ENCODE measurements around the gene SNX33.

The SNX33 gene

GRCh38 chr15:75640483-75641178 is 7.1 kb upstream of the SNX33 start:
- peaks cover 37% of the 10 kb centered on the region for H3K79me2 ChIP-seq (ENCODE audit: insufficient read depth, low read length)
- no peaks in the 10 kb centered on the region for H3K36me3 ChIP-seq (ENCODE audit: low read length)
- peaks cover 3% of the 10 kb centered on the region; the same call in 1 of the 2 replicates for H4K20me1 ChIP-seq (ENCODE audit: low read depth, low read length)
- peak overlapping the region; percentile 75 for H3K27ac ChIP-seq (ENCODE audit: low read depth, low read length)
- no peaks in the 10 kb centered on the region for H3K27me3 ChIP-seq (ENCODE audit: low read length)
- peak overlapping the region; percentile 85 for H2AFZ ChIP-seq (ENCODE audit: low read depth, low read length, severe bottlenecking)
- peak overlapping the region; percentile 99 for H3K4me2 ChIP-seq (ENCODE audit: low read depth, low read length, poor library complexity, severe bottlenecking)
- TF ChIP-seq EZH2phosphoT487 (conservative IDR thresholded peaks at IDR 0.05; ENCODE audit: low read length), result no peak
- peak; percentile 53 for TF ChIP-seq CTCF (IDR thresholded peaks at IDR 0.05; ENCODE audit: insufficient read depth, low read length, poor library complexity, severe bottlenecking)
- peak overlapping the region; percentile 75 for H3K4me3 ChIP-seq (ENCODE audit: insufficient read depth, low read length, poor library complexity, severe bottlenecking)
- H3K9ac ChIP-seq (ENCODE audit: low read length), result peak overlapping the region; percentile 84
- no peaks in the 10 kb centered on the region for H3K9me2 ChIP-seq (replicated peaks; ENCODE audit: insufficient read depth, low read length)
- peaks cover 10% of the 10 kb centered on the region for H3F3A ChIP-seq (ENCODE audit: insufficient read depth)
- no peaks in the 10 kb centered on the region for H3K9me3 ChIP-seq (ENCODE audit: insufficient read depth, low read length)

- Histone ChIP-seq H3K4me3 (ENCODE audit: insufficient read depth, low read length, poor library complexity, severe bottlenecking) (peak overlapping the region; percentile 75), H3K27me3 (ENCODE audit: low read length) (no peaks in the 10 kb centered on the region), H2AFZ (ENCODE audit: low read depth, low read length, severe bottlenecking) (no peak overlapping the region), H3K36me3 (ENCODE audit: low read length) (no peaks in the 10 kb centered on the region), H3K9me3 (ENCODE audit: insufficient read depth, low read length) (no peaks in the 10 kb centered on the region), H3K79me2 (ENCODE audit: insufficient read depth, low read length) (peaks cover 34% of the 10 kb centered on the region), H3K27ac (ENCODE audit: low read depth, low read length) (peak overlapping the region; percentile 75; the same call in 1 of the 2 replicates), H3K4me2 (ENCODE audit: low read depth, low read length, poor library complexity, severe bottlenecking) (peak overlapping the region; percentile 99), H3K9ac (ENCODE audit: low read length) (peak overlapping the region; percentile 84), H3F3A (ENCODE audit: insufficient read depth) (peaks cover 8% of the 10 kb centered on the region), H4K20me1 (ENCODE audit: low read depth, low read length) (peaks cover 3% of the 10 kb centered on the region; the same call in 1 of the 2 replicates), H3K9me2 (replicated peaks; ENCODE audit: insufficient read depth, low read length) (no peaks in the 10 kb centered on the region)
- TF ChIP-seq EZH2phosphoT487 (conservative IDR thresholded peaks at IDR 0.05; ENCODE audit: low read length) (no peak), CTCF (IDR thresholded peaks at IDR 0.05; ENCODE audit: insufficient read depth, low read length, poor library complexity, severe bottlenecking) (peak; percentile 7)
These were observed 6.6 kb upstream of the SNX33 start for GRCh38 chr15:75641179-75641503.

GRCh38 chr15:75641603-75642002 is 6.1 kb upstream of the SNX33 start:
- H3K79me2 ChIP-seq (ENCODE audit: insufficient read depth, low read length), result peaks cover 32% of the 10 kb centered on the region
- no peak overlapping the region for H3K4me2 ChIP-seq (ENCODE audit: low read depth, low read length, poor library complexity, severe bottlenecking)
- H2AFZ ChIP-seq (ENCODE audit: low read depth, low read length, severe bottlenecking), result no peak overlapping the region
- H3K4me3 ChIP-seq (ENCODE audit: insufficient read depth, low read length, poor library complexity, severe bottlenecking), result no peak overlapping the region
- H3F3A ChIP-seq (ENCODE audit: insufficient read depth), result peaks cover 10% of the 10 kb centered on the region
- no peaks in the 10 kb centered on the region; the same call in 1 of the 2 replicates for H3K27me3 ChIP-seq (ENCODE audit: low read length)
- TF ChIP-seq CTCF (IDR thresholded peaks at IDR 0.05; ENCODE audit: insufficient read depth, low read length, poor library complexity, severe bottlenecking), result no peak
- no peak for TF ChIP-seq EZH2phosphoT487 (conservative IDR thresholded peaks at IDR 0.05; ENCODE audit: low read length)
- no peak overlapping the region for H3K9ac ChIP-seq (ENCODE audit: low read length)
- H3K36me3 ChIP-seq (ENCODE audit: low read length), result no peaks in the 10 kb centered on the region
- H3K9me3 ChIP-seq (ENCODE audit: insufficient read depth, low read length), result no peaks in the 10 kb centered on the region
- no peaks in the 10 kb centered on the region for H3K9me2 ChIP-seq (replicated peaks; ENCODE audit: insufficient read depth, low read length)
- no peak overlapping the region for H3K27ac ChIP-seq (ENCODE audit: low read depth, low read length)
- H4K20me1 ChIP-seq (ENCODE audit: low read depth, low read length), result peaks cover 3% of the 10 kb centered on the region; the same call in 1 of the 2 replicates

All from SU-DHL-6 (cell line).